NCI-H526 treated with DMSO at 0.1 percent for 48 hours (cell line): ENCODE results near the gene TTYH1.
"Not testable (repeated sequence)": the region's sequence is repeated elsewhere in the genome, so short reads cannot be mapped to it uniquely, and the experiment has no call there.

Experiments used
- DNase-seq: peaks from one replicate; lab custom pipeline; 2025; lab: John Stamatoyannopoulos, UW

Gene TTYH1

GRCh38 chr19:54461210-54461609, 45.9 kb downstream of the TTYH1 start:
- DNase-seq, result no peak

DNA sequence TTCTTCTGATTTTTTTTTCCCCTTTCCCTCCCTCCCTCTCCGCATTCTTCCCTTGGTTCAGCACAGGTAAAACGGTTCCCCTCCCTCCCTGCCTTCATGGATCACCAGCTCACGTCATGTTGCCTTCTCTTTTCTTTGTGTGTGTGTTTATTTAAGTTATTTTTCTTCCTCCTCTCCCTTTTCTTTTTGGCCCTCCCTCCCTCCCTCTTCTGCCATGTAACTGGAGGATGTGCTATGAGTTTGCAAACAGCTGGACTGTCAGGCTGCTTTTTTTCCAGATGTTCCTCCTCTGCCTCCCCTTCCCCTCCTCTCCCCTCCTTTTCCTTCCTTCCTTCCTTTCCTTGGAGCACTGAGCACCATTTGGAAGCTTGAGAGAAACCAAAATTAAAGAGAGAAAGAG, 46.3 kb downstream of the TTYH1 start:
- DNase-seq, result no peak

DNA sequence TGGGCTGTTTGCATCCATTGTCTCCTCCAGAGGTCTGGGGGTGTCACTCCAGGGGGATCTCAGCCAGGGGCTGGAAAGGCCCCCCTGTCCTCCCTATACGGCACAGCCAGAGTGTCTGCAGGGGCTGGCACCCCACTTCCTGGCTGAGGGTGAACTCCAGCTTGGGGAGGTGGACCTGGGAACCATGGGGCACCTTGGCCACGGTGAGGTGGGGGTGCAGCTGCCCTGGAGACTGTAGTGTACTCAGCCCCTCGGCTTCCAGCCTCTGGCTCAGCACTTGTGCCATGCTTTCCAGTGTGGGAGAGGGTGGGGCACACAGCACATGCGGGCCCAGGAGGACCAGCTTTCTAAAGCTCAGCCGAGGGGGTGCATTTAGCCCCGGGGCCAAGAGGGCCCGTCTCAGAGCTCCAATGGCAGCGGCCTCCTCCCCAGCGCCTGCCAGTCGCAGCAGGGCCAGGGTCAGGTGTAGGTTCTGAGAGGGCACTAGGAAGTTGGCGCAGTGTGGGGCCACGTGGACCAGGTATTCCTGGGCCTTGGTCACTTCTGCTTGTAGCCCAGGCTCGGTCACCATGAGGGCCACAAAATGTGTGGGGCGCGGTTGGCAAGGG, 46.9 kb downstream of the TTYH1 start:
- no peak for DNase-seq

GRCh38 chr19:54462655-54463530, 47.6 kb downstream of the TTYH1 start:
- DNase-seq, result peak; percentile 71

DNA sequence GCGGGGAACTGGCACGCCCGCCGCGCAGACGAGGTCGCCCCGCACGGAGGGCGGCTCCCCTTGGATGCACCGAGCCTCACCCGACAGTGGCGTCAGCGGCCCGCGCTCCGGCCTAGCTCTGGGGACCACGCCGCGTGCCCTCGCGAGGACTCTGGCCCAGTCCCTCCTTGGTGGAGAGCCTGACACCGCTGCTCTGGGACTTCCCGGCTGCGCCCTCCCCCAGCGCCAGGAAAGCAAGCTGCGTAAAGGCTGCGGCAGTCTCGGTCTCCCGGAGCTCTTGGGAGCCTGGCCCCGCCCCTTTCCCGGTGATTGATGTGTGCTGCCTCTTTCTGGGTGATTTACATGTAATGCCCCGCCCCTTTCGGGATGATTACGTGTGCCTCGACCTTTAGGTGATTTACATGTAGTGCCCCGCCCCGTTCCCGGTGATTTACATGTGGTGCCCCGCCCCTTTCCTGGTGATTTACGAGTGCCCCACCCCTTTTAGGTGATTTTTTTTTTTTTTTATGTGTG, 48.3 kb downstream of the TTYH1 start, which contains the start of gene LENG9:
Gene LENG9, minus strand, starts transcription at position 248 of the 513 bp plus-strand sequence. CDS start 252 bp downstream, outside the sequence.
- DNase-seq, result peak; percentile 100

GRCh38 chr19:54464044-54464629, 48.9 kb downstream of the TTYH1 start:
- DNase-seq, result peak; percentile 100

DNA sequence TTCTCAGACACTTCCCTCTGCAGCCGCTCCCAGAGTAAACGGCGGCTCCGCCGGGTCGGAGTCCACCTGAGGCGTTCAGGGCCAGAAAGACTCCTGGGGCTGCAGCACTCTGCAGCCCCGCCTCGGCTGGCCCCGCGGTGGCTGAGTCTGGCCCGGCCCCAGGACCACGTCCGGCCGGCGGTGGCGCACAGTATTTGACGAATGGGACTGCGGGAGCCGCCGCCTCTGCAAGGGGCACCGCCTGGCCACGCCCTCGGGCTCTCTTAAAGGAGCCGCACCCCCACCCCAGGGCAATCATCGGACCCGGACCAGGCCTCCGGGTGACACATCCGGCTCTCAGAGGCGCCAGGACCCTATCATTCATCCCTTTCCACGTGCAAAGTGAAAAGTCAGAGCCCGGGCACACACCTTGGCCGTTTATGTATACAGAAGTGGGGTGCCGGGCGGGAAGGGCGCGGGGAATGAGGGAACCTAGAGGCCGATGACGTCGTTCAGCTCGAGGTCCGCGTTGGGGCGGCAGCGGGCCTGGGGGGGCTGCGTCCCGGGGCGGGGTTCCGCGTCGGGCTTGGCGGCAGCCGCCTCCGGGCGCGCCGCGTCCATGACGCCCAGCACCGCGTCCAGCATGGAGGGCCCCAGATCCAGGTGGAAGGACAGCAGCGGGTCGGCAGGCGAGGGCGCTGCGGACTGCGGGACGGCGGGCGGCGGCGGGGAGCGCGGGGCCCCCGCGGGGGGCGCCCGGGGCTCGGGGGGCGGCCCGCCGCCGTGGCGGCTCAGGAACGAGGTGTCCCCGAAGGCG, 49.6 kb downstream of the TTYH1 start:
- DNase-seq, result peak; percentile 97

DNA sequence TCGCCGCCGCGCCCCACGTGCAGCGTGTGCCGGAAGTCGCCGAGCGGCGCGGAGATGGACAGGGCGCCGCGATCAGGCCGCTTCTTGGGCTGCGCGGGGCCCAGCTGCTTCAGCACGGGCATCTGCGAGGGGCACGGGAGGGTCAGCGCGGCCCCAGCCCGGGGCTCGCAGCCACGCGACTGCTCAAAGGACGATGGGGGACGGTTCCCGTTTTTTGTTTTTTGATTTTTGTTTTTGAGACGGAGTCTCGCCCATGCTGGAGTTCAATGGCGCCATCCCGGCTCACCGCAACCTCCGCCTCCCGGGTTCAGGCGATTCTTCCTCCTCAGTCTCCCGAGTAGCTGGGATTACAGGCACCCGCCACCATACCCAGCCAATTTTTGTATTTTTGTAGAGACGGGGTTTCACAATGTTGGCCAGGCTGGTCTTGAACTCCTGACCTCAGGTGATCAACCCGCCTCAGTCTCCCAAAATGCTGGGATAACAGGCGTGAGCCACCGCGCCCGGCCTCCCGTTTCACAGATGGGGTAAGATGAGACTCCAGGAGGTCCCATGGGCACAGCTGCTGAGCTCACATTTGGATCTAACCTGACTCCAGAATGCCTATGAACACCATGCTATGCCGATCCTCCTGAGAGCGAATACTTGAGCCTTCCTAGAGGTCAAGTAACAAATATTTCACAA, 50.3 kb downstream of the TTYH1 start:
- DNase-seq, result no peak

DNA sequence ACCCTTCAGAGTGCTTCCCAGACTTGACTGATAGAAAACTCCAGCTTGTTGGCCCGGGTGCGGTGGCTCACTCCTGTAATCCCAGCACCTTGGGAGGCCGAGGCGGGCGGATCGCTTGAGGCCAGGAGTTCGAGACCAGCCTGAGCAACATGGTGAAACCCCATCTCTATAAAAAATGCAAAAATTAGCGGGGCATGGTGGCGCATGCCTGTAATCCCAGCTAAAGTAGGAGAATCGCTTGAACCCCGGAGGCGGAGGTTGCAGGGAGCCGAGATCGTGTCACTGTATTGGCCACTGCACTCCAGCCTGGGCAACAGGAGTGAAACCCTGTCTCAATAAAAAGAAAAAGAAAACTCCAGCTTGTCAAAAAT, 50.8 kb downstream of the TTYH1 start:
- DNase-seq, result not testable (repeated sequence)

DNA sequence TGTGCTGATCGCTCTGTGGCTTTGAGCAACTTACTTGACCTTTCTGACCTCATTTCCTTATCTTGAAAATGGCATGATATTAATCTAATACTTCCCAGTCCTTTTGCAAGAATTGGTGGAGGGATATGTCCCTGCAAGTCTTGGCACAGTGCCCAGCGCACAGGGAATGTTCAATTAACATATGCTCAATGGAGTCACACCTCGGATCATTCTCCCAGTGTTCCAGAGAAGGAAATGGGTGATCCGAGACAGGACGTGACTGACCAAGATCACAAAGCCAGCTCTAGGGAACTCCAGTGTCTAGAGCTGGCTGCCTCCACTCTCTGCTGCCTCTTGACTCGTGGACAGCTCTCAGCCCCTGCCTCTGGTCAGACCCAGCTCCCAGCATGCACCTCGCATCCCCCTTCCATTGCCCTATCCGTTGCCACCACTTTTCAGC, 54.3 kb downstream of the TTYH1 start:
- no peak for DNase-seq

GRCh38 chr19:54470276-54470887, 55.1 kb downstream of the TTYH1 start:
- no peak for DNase-seq

GRCh38 chr19:54470991-54471782, 55.9 kb downstream of the TTYH1 start:
- no peak for DNase-seq

DNA sequence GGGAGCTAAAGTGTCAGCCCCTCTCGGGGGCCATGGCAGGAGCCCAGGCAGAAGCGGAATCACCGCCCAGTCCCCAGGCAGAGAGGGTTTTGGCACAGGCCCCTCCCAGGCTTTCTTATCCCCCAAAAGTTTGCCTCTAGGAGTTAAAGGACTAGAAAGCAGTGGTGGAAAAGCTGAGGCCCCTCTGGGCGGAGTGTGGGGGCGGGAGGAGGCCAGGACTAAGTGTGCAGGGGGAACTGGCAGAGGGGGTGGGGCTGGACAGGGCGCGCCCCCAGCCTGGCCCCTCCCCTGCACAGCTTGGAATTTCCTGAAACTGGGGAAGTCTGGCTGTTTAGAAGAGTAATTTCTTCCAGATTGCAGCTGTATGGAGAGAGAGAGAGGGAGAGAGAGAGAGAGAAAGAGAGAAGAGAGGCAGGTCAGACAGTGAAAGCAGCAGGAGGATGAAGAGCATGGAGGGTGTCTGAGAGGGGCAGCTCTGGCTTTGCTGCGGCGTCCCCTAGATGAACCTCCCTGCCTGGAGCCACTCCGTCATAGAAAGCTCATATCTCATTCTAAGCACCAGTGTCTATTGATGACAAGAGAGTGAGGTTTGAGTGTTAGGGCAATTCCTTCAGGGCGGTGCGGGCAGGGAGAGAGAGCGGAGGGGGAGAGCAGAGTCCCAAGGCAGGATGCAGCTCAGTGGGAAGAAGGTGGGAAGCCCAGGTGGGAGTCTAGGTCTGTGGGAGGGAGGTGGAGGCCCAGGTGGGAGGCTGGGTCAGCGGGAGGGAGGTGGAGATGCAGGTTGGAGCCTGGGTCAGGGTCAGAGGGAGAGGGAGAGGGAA, 58.0 kb downstream of the TTYH1 start, which contains the start of gene CDC42EP5:
Gene CDC42EP5, minus strand, starts transcription at position 226 of the 821 bp plus-strand sequence. CDS start 7,749 bp downstream, outside the sequence.
- no peak for DNase-seq

DNA sequence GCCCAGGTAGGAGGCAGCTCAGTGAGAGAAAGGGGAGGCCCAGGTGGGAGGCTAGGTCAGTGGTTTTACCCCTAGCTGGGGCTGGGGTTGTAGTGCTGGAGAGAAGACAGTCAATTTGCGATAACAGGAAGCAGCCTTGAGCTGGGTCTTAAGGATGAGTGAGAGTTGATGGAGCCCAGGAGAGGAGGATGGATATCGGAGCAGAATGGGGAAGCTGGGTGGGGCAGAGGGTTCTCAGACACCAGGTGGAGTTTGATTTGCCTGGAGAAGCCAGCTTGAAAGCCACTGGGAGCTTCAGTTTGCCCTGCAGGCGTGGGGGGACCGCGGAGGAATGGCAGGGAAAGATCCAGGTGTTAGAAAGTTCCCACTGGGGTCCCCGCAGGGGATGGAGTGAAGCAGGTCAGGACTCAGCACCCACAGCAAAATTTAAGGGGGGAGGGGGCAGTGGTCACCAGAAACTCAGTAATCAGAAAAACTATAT, 58.7 kb downstream of the TTYH1 start:
- peak; percentile 35 for DNase-seq

GRCh38 chr19:54475706-54476105, 60.4 kb downstream of the TTYH1 start:
- DNase-seq, result no peak

- DNase-seq, result no peak
These were observed 62.4 kb downstream of the TTYH1 start for GRCh38 chr19:54477650-54478049.

GRCh38 chr19:54478677-54479266, 63.5 kb downstream of the TTYH1 start:
- DNase-seq, result peak; percentile 62

- DNase-seq, result no peak
These were observed 64.8 kb downstream of the TTYH1 start for GRCh38 chr19:54480051-54480450.
